PC-3 (cell line): ENCODE measurements around the gene AIMP1. TPM values are rescaled to one million over a fixed set of nuclear protein-coding genes. Genes with fewer than 3 reads are reported as not detected.

Experiments used
- ATAC-seq: fragments of 200-7000 bp; cut with Tn5 transposase; 2 replicates; pipeline ENCODE4 v1.9.1; 2020; ENCODE audit warnings: mild to moderate bottlenecking, moderate library complexity
- BruUV-seq: library from RNA; stranded (reverse); fragments of 400-500 nt; replicated peaks from 2 replicates; lab custom pipeline; 2021; lab: Mats Ljungman, UMichigan
- CTCF ChIA-PET: fragments of 300-600 bp; sonication (Branson Sonifier 250); formaldehyde crosslinking; loops from one replicate; lab custom pipeline; 2022; ENCODE audit warnings: antibody characterized with exemption; lab: Charles Lee
- POLR2A ChIA-PET: fragments of 300-600 bp; sonication (Branson Sonifier 250); formaldehyde crosslinking; loops from one replicate; lab custom pipeline; 2022; ENCODE audit warnings: antibody characterized with exemption; ENCODE audit not compliant: unreplicated experiment; lab: Charles Lee
- DNase-seq: peaks from one replicate; pipeline ENCODE4 v3.0.0-alpha.2; 2015
- H2AFZ ChIP-seq: fragments of 300-600 bp; sonication (generic); 2 replicates; pipeline ENCODE4 v1.6.0; 2016; ENCODE audit warnings: antibody characterized with exemption, low read length
- H3F3A ChIP-seq: fragments of 300-600 bp; sonication (generic); one replicate; pipeline ENCODE4 v1.6.0; 2017; ENCODE audit warnings: antibody characterized with exemption, low read length, control low read depth, mild to moderate bottlenecking; ENCODE audit not compliant: unreplicated experiment
- H3K27ac ChIP-seq: fragments of 300-600 bp; sonication (generic); 2 replicates; pipeline ENCODE4 v1.5.1; 2016; ENCODE audit warnings: mild to moderate bottlenecking, low read length
- H3K27me3 ChIP-seq: fragments of 300-600 bp; sonication (generic); 2 replicates; pipeline ENCODE4 v1.6.1; 2016; ENCODE audit warnings: low read length, mixed read lengths
- H3K36me3 ChIP-seq: fragments of 300-600 bp; sonication (generic); 2 replicates; pipeline ENCODE4 v1.6.1; 2016; ENCODE audit warnings: low read depth, mixed run types, low read length, mixed read lengths
- H3K4me1 ChIP-seq: fragments of 300-600 bp; sonication (generic); 2 replicates; pipeline ENCODE4 v1.5.1; 2016; ENCODE audit warnings: low read length; ENCODE audit not compliant: insufficient read depth
- H3K4me2 ChIP-seq: fragments of 300-600 bp; sonication (generic); 2 replicates; pipeline ENCODE4 v1.6.0; 2016; ENCODE audit warnings: low read length
- H3K4me3 ChIP-seq: fragments of 300-600 bp; sonication (generic); 2 replicates; pipeline ENCODE4 v1.5.1; 2016; ENCODE audit warnings: mild to moderate bottlenecking, low read length, mixed read lengths
- H3K79me2 ChIP-seq: fragments of 300-600 bp; sonication (generic); 2 replicates; pipeline ENCODE4 v1.6.1; 2017; ENCODE audit warnings: low read length, mixed read lengths
- H3K9ac ChIP-seq: fragments of 300-600 bp; sonication (generic); 2 replicates; pipeline ENCODE4 v1.6.0; 2016; ENCODE audit warnings: mild to moderate bottlenecking, low read length
- H3K9me2 ChIP-seq: fragments of 300-600 bp; sonication (generic); replicated peaks from 2 replicates; pipeline ENCODE4 v1.6.1; 2016; ENCODE audit warnings: mixed run types, low read length, mixed read lengths
- H3K9me3 ChIP-seq: fragments of 300-600 bp; sonication (generic); 2 replicates; pipeline ENCODE4 v1.6.1; 2016; ENCODE audit warnings: low read length, mixed read lengths
- H4K20me1 ChIP-seq: fragments of 300-600 bp; sonication (generic); 2 replicates; pipeline ENCODE4 v1.6.1; 2016; ENCODE audit warnings: low read length, mixed read lengths
- CTCF ChIP-seq: fragments of 300-600 bp; sonication (generic); conservative IDR thresholded peaks from 2 replicates; pipeline ENCODE4 v1.5.1; 2017; ENCODE audit warnings: antibody characterized with exemption, low read depth, mild to moderate bottlenecking, low read length
- EZH2 ChIP-seq: fragments of 300-600 bp; sonication (generic); IDR thresholded peaks from one replicate; pipeline ENCODE4 v1.6.1; 2017; ENCODE audit warnings: antibody characterized with exemption, mild to moderate bottlenecking, low read length; ENCODE audit not compliant: unreplicated experiment
- EZH2phosphoT487 ChIP-seq: fragments of 300-600 bp; sonication (generic); IDR thresholded peaks from 2 replicates; pipeline ENCODE4 v1.6.1; 2018; ENCODE audit warnings: mild to moderate bottlenecking, antibody characterized with exemption, low read length, borderline replicate concordance
- intact Hi-C: fragments of 100-400 bp; cut with micrococcal nuclease; formaldehyde crosslinking; loops from 2 replicates; pipeline ENCODE4 v1.9.0; 2023
- total RNA-seq: library from RNA; depleted of rRNA; stranded (reverse); fragments of >200 nt; gene quantifications from 2 replicates; pipeline ENCODE4 v1.2.3, GENCODE V29; 2014

The AIMP1 gene
- total RNA-seq, 1 experiment from 2014 or later: 15.9 TPM

GRCh38 chr4:106337916-106338315 lies 21.6 kb downstream of the AIMP1 start:
- no TSS peak for BruUV-seq
- TF ChIP-seq EZH2: no peak
- no peak for TF ChIP-seq EZH2phosphoT487
- TF ChIP-seq CTCF: no peak
- H3F3A ChIP-seq: no peaks in the 10 kb centered on the region
- no peaks in the 10 kb centered on the region for H3K4me1 ChIP-seq
- H2AFZ ChIP-seq: no peak overlapping the region
- intact Hi-C loops: no loop called here
- DNase-seq: no peak
- no peaks in the 10 kb centered on the region for H3K9me3 ChIP-seq
- H3K36me3 ChIP-seq: peaks cover 33% of the 10 kb centered on the region
- POLR2A ChIA-PET: no interaction called here
- ATAC-seq: no peak
- H3K4me2 ChIP-seq: no peak overlapping the region
- no peaks in the 10 kb centered on the region for H3K9me2 ChIP-seq
- no peaks in the 10 kb centered on the region for H4K20me1 ChIP-seq
- no peak overlapping the region for H3K4me3 ChIP-seq
- no peak overlapping the region for H3K9ac ChIP-seq
- CTCF ChIA-PET: no interaction called here
- H3K79me2 ChIP-seq: peaks cover 28% of the 10 kb centered on the region
- no peaks in the 10 kb centered on the region for H3K27me3 ChIP-seq
- H3K27ac ChIP-seq: no peak overlapping the region

GRCh38 chr4:106338671-106339070 lies 22.3 kb downstream of the AIMP1 start:
- DNase-seq (no peak), ATAC-seq (no peak)
- Histone ChIP-seq H3K9ac (no peak overlapping the region), H3K27me3 (no peaks in the 10 kb centered on the region), H3K79me2 (peaks cover 34% of the 10 kb centered on the region), H3K4me3 (no peak overlapping the region), H4K20me1 (no peaks in the 10 kb centered on the region), H3K4me1 (no peaks in the 10 kb centered on the region), H3K9me3 (no peaks in the 10 kb centered on the region), H3K4me2 (no peak overlapping the region), H3K36me3 (peaks cover 29% of the 10 kb centered on the region), H2AFZ (no peak overlapping the region), H3K9me2 (no peaks in the 10 kb centered on the region), H3K27ac (no peak overlapping the region), H3F3A (no peaks in the 10 kb centered on the region)
- no TSS peak for BruUV-seq
- intact Hi-C loops: no loop called here
- POLR2A ChIA-PET: no interaction called here
- TF ChIP-seq CTCF: no peak
- TF ChIP-seq EZH2: no peak
- TF ChIP-seq EZH2phosphoT487: no peak
- CTCF ChIA-PET: no interaction called here

- Histone ChIP-seq H3K4me2 (no peak overlapping the region), H3K27me3 (no peaks in the 10 kb centered on the region), H3K4me1 (no peaks in the 10 kb centered on the region), H3K9me3 (no peaks in the 10 kb centered on the region), H3K4me3 (no peak overlapping the region), H2AFZ (no peak overlapping the region), H3K79me2 (peaks cover 34% of the 10 kb centered on the region), H3K36me3 (peaks cover 29% of the 10 kb centered on the region), H3K9ac (no peak overlapping the region), H3F3A (no peaks in the 10 kb centered on the region), H3K9me2 (no peaks in the 10 kb centered on the region), H4K20me1 (no peaks in the 10 kb centered on the region), H3K27ac (no peak overlapping the region)
- DNase-seq (no peak), ATAC-seq (no peak)
- intact Hi-C loops: no loop called here
- POLR2A ChIA-PET: no interaction called here
- no TSS peak for BruUV-seq
- CTCF ChIA-PET: no interaction called here
- no peak for TF ChIP-seq CTCF
- TF ChIP-seq EZH2: no peak
- no peak for TF ChIP-seq EZH2phosphoT487
Observed at GRCh38 chr4:106339431-106339830, 23.1 kb downstream of the AIMP1 start.
